DND-41 (cell line): ENCODE results near the gene PRR15L.

Experiments used
- ATAC-seq: fragments of 200-7000 bp; cut with Tn5 transposase; 3 replicates; pipeline ENCODE4 v1.9.1; 2021; ENCODE audit warnings: low read depth; ENCODE audit not compliant: insufficient read depth
- DNase-seq: peaks from one replicate; pipeline ENCODE4 v3.0.0-alpha.2; 2020
- H2AFZ ChIP-seq: 2 replicates; pipeline ENCODE4 v1.6.0; 2012; ENCODE audit warnings: low read depth, low read length
- H3K27ac ChIP-seq: 2 replicates; pipeline ENCODE4 v1.5.1; 2012; ENCODE audit warnings: low read length, inconsistent platforms
- H3K27me3 ChIP-seq: fragments of 200-600 bp; sonication (generic); 2 replicates; pipeline ENCODE4 v1.6.0; 2012; ENCODE audit warnings: low read length, mild to moderate bottlenecking, inconsistent platforms; ENCODE audit not compliant: insufficient read depth, poor library complexity
- H3K36me3 ChIP-seq: 2 replicates; pipeline ENCODE4 v1.5.1; 2012; ENCODE audit warnings: low read length, inconsistent platforms; ENCODE audit not compliant: insufficient read depth
- H3K4me1 ChIP-seq: 2 replicates; pipeline ENCODE4 v1.5.1; 2012; ENCODE audit warnings: mild to moderate bottlenecking, low read length; ENCODE audit not compliant: insufficient read depth
- H3K4me2 ChIP-seq: 2 replicates; pipeline ENCODE4 v1.6.0; 2012; ENCODE audit warnings: mild to moderate bottlenecking, moderate library complexity, low read length, inconsistent platforms; ENCODE audit not compliant: insufficient read depth
- H3K4me3 ChIP-seq, 2 experiments: fragments of 200-600 bp in 1 of 2; shearing (Covaris generic) in 1 of 2; 2 replicates each; pipeline ENCODE4 v1.5.1; 2012 to 2016; ENCODE audit warnings: inconsistent platforms in 2 of 2, low read length in 2 of 2, mild to moderate bottlenecking in 2 of 2, low read depth in 1 of 2, moderate library complexity in 1 of 2
- H3K79me2 ChIP-seq: 2 replicates; pipeline ENCODE4 v1.6.0; 2012; ENCODE audit warnings: low read length, inconsistent platforms; ENCODE audit not compliant: insufficient read depth
- H3K9ac ChIP-seq: 2 replicates; pipeline ENCODE4 v1.6.0; 2012; ENCODE audit warnings: low read depth, mild to moderate bottlenecking, inconsistent platforms, low read length, moderate library complexity
- H3K9me3 ChIP-seq: 2 replicates; pipeline ENCODE4 v1.5.1; 2012; ENCODE audit warnings: low read length, moderate library complexity, mild to moderate bottlenecking, inconsistent platforms; ENCODE audit not compliant: insufficient read depth, severe bottlenecking
- H4K20me1 ChIP-seq: 2 replicates; pipeline ENCODE4 v1.6.0; 2012; ENCODE audit warnings: low read length; ENCODE audit not compliant: insufficient read depth
- EZH2 ChIP-seq: IDR thresholded peaks from 3 replicates; pipeline ENCODE4 v1.6.1; 2012; ENCODE audit warnings: borderline replicate concordance, low read depth, mild to moderate bottlenecking, moderate library complexity, low read length, inconsistent platforms; ENCODE audit not compliant: severe bottlenecking
- TF ChIP-seq, protein P1 (sequence below): IDR thresholded peaks from 2 replicates; pipeline ENCODE4 v1.5.1; 2012; ENCODE audit warnings: borderline replicate concordance, low read length, moderate library complexity, mild to moderate bottlenecking; ENCODE audit not compliant: poor library complexity, severe bottlenecking; ENCODE audit errors: extremely low read depth

PRR15L gene

DNA sequence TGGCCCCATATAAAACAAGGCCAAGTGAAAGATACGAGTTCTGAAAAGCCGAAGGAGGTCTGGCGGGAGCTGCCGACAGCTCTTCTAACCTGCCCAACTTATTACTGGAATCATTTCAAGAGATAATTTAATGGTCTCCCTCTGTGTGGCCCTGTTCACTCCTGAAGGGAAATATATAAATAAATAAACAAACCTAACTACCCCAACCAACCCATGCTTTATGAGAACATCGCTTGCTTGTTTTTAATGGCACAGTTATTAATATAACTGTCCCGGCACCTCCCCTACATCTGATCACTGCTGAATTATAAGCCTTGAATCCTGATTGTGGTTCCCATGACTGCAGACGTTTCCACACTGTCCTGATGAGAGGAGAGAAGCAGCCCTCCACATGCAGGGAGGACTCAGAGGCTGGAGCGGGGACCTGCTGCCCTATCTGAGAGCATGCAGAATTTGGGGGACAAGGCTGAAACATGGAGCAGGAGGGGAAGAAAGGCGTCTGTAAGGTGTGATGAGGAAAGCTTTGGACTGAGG, 35.4 kb upstream of the PRR15L start:
- H3K4me2 ChIP-seq = no peak overlapping the region
- H3K36me3 ChIP-seq = no peaks in the 10 kb centered on the region
- no peak overlapping the region for H2AFZ ChIP-seq
- H4K20me1 ChIP-seq = no peaks in the 10 kb centered on the region; the same call in 1 of the 2 replicates
- peaks cover 13% of the 10 kb centered on the region for H3K27me3 ChIP-seq
- no peaks in the 10 kb centered on the region for H3K9me3 ChIP-seq
- no peak for TF ChIP-seq EZH2
- TF ChIP-seq, protein P1, sequence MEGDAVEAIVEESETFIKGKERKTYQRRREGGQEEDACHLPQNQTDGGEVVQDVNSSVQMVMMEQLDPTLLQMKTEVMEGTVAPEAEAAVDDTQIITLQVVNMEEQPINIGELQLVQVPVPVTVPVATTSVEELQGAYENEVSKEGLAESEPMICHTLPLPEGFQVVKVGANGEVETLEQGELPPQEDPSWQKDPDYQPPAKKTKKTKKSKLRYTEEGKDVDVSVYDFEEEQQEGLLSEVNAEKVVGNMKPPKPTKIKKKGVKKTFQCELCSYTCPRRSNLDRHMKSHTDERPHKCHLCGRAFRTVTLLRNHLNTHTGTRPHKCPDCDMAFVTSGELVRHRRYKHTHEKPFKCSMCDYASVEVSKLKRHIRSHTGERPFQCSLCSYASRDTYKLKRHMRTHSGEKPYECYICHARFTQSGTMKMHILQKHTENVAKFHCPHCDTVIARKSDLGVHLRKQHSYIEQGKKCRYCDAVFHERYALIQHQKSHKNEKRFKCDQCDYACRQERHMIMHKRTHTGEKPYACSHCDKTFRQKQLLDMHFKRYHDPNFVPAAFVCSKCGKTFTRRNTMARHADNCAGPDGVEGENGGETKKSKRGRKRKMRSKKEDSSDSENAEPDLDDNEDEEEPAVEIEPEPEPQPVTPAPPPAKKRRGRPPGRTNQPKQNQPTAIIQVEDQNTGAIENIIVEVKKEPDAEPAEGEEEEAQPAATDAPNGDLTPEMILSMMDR = no peak
- H3K4me1 ChIP-seq = no peaks in the 10 kb centered on the region
- H3K9ac ChIP-seq = no peak overlapping the region
- ATAC-seq (no peak), DNase-seq (no peak)
- H3K27ac ChIP-seq = no peak overlapping the region
- H3K4me3 ChIP-seq = no peak overlapping the region
- H3K79me2 ChIP-seq = no peaks in the 10 kb centered on the region

DNA sequence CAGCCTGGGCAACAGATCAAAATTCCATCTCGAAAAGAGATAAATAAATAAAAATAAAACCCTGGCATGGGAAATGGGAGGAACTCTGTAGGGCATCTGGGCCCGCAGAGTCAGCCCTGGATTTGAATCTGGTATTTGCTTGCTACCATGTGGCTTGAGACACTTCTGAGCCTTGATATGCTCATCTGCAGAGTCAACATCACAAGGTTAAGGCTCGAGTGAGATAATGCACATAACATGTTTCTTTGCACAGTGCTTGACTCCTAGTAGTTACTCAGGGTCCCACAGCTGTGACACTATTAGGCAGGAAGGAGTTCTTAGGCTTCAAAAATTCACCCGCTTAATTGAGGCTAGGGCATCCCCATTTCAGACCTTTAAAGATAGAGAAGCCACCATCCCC, 34.5 kb upstream of the PRR15L start:
- no peak overlapping the region for H3K9ac ChIP-seq
- H3K4me2 ChIP-seq = no peak overlapping the region
- ATAC-seq (no peak), DNase-seq (no peak)
- H3K4me3 ChIP-seq = no peak overlapping the region
- no peak for TF ChIP-seq EZH2
- TF ChIP-seq, protein P1 = no peak
- H4K20me1 ChIP-seq = no peaks in the 10 kb centered on the region; the same call in 1 of the 2 replicates
- no peaks in the 10 kb centered on the region for H3K79me2 ChIP-seq
- H3K36me3 ChIP-seq = no peaks in the 10 kb centered on the region
- no peak overlapping the region for H3K27ac ChIP-seq
- H3K4me1 ChIP-seq = no peaks in the 10 kb centered on the region
- no peak overlapping the region for H2AFZ ChIP-seq
- H3K27me3 ChIP-seq = peaks cover 13% of the 10 kb centered on the region
- no peaks in the 10 kb centered on the region for H3K9me3 ChIP-seq

DNA sequence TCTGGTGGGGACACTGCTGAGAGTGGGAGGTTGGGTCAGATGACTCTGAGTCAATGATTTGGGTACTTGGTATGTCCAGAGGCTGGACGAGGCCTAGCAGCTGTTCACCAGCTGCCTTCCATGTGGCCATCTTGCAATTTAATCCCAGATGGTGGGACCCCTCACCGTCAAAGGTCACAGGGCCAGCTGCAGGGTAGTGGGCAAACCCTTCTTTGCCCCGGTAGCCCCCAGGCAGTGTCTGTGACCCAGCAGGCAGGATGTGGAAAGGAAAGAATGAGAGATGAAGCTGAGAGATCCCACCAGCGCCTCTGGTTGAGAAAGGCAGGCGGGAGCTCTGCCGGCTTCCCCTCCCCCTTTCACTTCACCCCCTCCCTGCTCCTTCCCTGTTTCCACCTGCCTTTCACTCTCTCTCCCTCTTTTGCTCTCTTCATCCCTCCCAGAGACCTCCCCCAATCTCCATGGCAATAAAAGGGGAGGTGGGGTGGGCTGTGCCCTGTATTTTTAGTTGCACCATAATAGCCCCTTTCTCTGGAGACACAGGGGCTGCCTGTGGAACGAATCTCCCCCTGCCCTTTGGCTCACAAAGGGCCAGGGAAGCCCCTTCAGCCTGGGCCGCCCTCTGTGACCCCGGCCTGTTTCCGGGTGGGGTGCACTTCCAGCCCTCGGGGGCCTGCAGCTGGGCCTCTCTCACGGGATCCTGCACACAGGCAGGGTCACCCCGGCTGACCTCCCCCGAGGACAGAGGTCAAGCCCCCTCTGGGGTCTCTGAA, 33.5 kb upstream of the PRR15L start:
- H4K20me1 ChIP-seq = no peaks in the 10 kb centered on the region; the same call in 1 of the 2 replicates
- H3K36me3 ChIP-seq = no peaks in the 10 kb centered on the region
- H3K27me3 ChIP-seq = peaks cover 12% of the 10 kb centered on the region
- ATAC-seq (no peak), DNase-seq (no peak)
- H3K27ac ChIP-seq = no peak overlapping the region
- H3K4me3 ChIP-seq = no peak overlapping the region
- H3K4me1 ChIP-seq = no peaks in the 10 kb centered on the region
- H3K4me2 ChIP-seq = no peak overlapping the region
- no peaks in the 10 kb centered on the region for H3K79me2 ChIP-seq
- TF ChIP-seq EZH2 = no peak
- TF ChIP-seq, protein P1 = no peak
- no peak overlapping the region for H3K9ac ChIP-seq
- no peak overlapping the region for H2AFZ ChIP-seq
- H3K9me3 ChIP-seq = no peaks in the 10 kb centered on the region
